Spleen (tissue), 11 donors: Measurements from ENCODE around the gene SRSF8. TPM values are rescaled to one million over a fixed set of nuclear protein-coding genes. Genes with fewer than 3 reads are reported as not detected.
A peak's percentile ranks its signal among the peaks of the same experiment; 100 is the strongest.

Experiments used
- DNase-seq: peaks from one replicate; pipeline ENCODE4 v3.0.0-alpha.2; 2020
- H3K27ac ChIP-seq, 8 donors: fragments of 200-600 bp; sonication (generic) in 7 of 8; 1 replicate in 4 of 8; 2 replicates in 4 of 8; pipeline versions ENCODE4 v1.5.0 to v1.8.0; 2016 to 2021; ENCODE audit warnings: inconsistent platforms in 4 of 8, mild to moderate bottlenecking in 4 of 8, moderate library complexity in 1 of 8
- H3K27me3 ChIP-seq, 7 donors: fragments of 200-600 bp; sonication (generic) in 6 of 7; replicated peaks in 1 of 7; 1 replicate in 4 of 7; 2 replicates in 3 of 7; pipeline versions ENCODE4 v1.5.0 to v1.8.0; 2016 to 2021; ENCODE audit warnings: inconsistent platforms in 3 of 7, mild to moderate bottlenecking in 1 of 7
- H3K36me3 ChIP-seq, 6 donors: fragments of 200-600 bp; sonication (generic) in 5 of 6; 1 replicate in 4 of 6; 2 replicates in 2 of 6; pipeline versions ENCODE4 v1.5.0 to v1.8.0; 2016 to 2021; ENCODE audit warnings: inconsistent platforms in 2 of 6
- H3K4me1 ChIP-seq, 6 donors: fragments of 200-600 bp; sonication (generic) in 5 of 6; 1 replicate in 3 of 6; 2 replicates in 3 of 6; pipeline versions ENCODE4 v1.5.0 to v1.8.0; 2016 to 2021; ENCODE audit warnings: inconsistent platforms in 3 of 6
- H3K4me3 ChIP-seq, 8 donors: fragments of 200-600 bp; sonication (generic) in 7 of 8; 1 replicate in 4 of 8; 2 replicates in 4 of 8; pipeline versions ENCODE4 v1.5.0 to v1.8.0; 2016 to 2021; ENCODE audit warnings: inconsistent platforms in 4 of 8, mild to moderate bottlenecking in 4 of 8, moderate library complexity in 2 of 8
- H3K9me3 ChIP-seq, 8 donors: fragments of 200-600 bp; sonication (generic) in 7 of 8; 1 replicate in 4 of 8; 2 replicates in 4 of 8; pipeline versions ENCODE4 v1.5.0 to v1.8.0; 2016 to 2021; ENCODE audit warnings: inconsistent platforms in 4 of 8
- POLR2A ChIP-seq, 3 donors: fragments of 450-650 bp; IDR thresholded peaks; one replicate each; pipeline ENCODE4 v1.5.1; 2017; ENCODE audit warnings: antibody characterized with exemption in 3 of 3, mild to moderate bottlenecking in 1 of 3
- POLR2AphosphoS5 ChIP-seq, 3 donors: sonication (generic); formaldehyde crosslinking; IDR thresholded peaks; one replicate each; pipeline ENCODE4 v1.5.1; 2017; ENCODE audit warnings: antibody characterized with exemption in 3 of 3
- WGBS, 5 donors: extraction: QIAGEN DNeasy Blood & Tissue Kit in 3 of 5; methylation state at CpG; one replicate each; pipeline versions ENCODE4 v1.1.5 to v1.1.7; 2013 to 2018; 5-methylcytosine and 5-hydroxymethylcytosine counted together
- intact Hi-C: fragments of 100-400 bp; cut with DNase I; formaldehyde crosslinking; loops from one replicate; pipeline ENCODE4 v1.15.0; 2023; ENCODE audit warnings: low total_unique reads
- polyA plus RNA-seq, 3 donors: library from polyadenylated mRNA; stranded (reverse); fragments of 200-250 nt; gene quantifications; one replicate each; pipeline ENCODE4 v1.2.1, GENCODE V29; 2013
- total RNA-seq, 7 donors: library from RNA; depleted of rRNA in 3 of 7; stranded (reverse); fragments of >200 nt in 3 of 7; fragmentation: NEBNext Ultra II Directional in 4 of 7; extraction: Animal tissue kit (Norgen Biotek cat#: 25700) in 4 of 7; gene quantifications; one replicate each; pipeline versions ENCODE4 v1.1.0 to v1.2.1, GENCODE V29; 2016 to 2021
- TF ChIP-seq, protein P1 (sequence below), 11 experiments: fragments of 200-600 bp in 7 of 11; fragments of 450-650 bp in 4 of 11; sonication (generic) in 4 of 11; IDR thresholded peaks in 8 of 11; conservative IDR thresholded peaks in 3 of 11; 1 replicate in 7 of 11; 2 replicates in 4 of 11; pipeline versions ENCODE4 v1.4.0 to v1.8.0; 2016 to 2021; ENCODE audit warnings: antibody characterized with exemption in 11 of 11, inconsistent platforms in 4 of 11, mild to moderate bottlenecking in 1 of 11
- donor health status: healthy with polysubstance abuse.
- donor health status: DM: no; HTN: no; CAD: no; lungs with moderate emphysema.
- donor health status: DM: no; HTN: no; CAD: no.
- donor health status: Bipolar disorder and iron deficiency.
- donor health status: healthy.
- donor health status: DM: no; HTN: no; CAD: no.
- donor health status: DM: yes; HTN: yes; CAD: no.

The SRSF8 gene
- total and polyA plus RNA-seq, 10 donors: 38.1 to 63.9 (median 59.3) TPM

DNA sequence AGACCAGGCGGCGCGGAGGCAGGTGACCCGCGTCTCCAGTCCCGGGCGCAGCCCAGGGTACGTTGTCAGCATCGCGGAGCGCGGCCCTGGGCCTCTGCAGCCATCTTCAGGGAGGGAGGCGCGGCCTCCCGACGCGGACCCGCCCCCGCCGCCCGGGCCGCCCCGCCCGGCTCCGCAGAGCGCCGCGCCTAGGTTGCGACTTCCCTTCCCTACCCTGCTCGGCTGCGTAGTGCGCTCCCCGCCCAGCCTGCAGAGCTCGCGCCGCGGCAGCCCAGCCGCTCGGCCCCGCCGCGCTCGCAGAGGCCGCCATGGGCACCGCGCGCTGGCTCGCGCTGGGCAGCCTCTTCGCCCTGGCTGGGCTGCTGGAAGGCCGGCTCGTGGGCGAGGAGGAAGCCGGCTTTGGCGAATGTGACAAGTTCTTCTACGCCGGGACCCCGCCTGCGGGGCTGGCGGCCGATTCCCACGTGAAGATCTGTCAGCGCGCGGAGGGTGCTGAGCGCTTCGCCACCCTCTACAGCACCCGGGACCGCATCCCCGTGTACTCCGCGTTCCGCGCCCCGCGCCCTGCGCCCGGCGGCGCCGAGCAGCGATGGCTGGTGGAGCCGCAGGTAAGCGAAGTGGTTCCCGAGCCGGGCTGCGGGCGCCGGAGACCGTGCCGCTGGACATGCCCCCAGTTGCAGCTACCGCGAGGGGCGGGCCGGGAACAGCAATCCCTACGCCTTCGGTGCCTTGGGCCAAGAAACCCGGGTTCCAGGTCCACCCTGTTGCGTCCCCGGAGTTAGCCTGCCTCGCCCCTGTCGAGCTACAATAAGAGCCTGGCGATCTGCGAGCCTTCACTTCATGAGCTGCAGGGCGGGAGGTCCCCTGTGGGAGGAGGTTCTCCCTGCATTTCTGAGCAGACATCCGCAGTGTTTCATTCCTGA lies 23.2 kb downstream of the SRSF8 start, which contains the start of gene ENDOD1:
ENDOD1 (plus strand) TSS at position 227 of the 923 bp plus-strand sequence; CDS start at position 309, 82 bp downstream.
- Histone ChIP-seq H3K27ac (peak within 1 kb of the TSS; percentile 91 to 97 (median 94)), H3K36me3 (no peaks in the 10 kb centered on the region), H3K4me3 (peak within 1 kb of the TSS; percentile 69 to 92 (median 83)), H3K27me3 (no peaks in the 10 kb centered on the region), H3K4me1 (peaks cover 17 to 60% (median 55%) of the 10 kb centered on the region in 6 donors), H3K9me3 (no peaks in the 10 kb centered on the region)
- DNase-seq: peak; percentile 98
- peak; percentile 89 to 95 (median 89) for TF ChIP-seq POLR2AphosphoS5 (IDR thresholded peaks at IDR 0.05)
- peak in 2 of 3 donors; percentile 86 to 90 for TF ChIP-seq POLR2A (IDR thresholded peaks at IDR 0.05)
- TF ChIP-seq, protein P1, sequence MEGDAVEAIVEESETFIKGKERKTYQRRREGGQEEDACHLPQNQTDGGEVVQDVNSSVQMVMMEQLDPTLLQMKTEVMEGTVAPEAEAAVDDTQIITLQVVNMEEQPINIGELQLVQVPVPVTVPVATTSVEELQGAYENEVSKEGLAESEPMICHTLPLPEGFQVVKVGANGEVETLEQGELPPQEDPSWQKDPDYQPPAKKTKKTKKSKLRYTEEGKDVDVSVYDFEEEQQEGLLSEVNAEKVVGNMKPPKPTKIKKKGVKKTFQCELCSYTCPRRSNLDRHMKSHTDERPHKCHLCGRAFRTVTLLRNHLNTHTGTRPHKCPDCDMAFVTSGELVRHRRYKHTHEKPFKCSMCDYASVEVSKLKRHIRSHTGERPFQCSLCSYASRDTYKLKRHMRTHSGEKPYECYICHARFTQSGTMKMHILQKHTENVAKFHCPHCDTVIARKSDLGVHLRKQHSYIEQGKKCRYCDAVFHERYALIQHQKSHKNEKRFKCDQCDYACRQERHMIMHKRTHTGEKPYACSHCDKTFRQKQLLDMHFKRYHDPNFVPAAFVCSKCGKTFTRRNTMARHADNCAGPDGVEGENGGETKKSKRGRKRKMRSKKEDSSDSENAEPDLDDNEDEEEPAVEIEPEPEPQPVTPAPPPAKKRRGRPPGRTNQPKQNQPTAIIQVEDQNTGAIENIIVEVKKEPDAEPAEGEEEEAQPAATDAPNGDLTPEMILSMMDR (IDR thresholded peaks at IDR 0.05 in 8 of 11, conservative IDR thresholded peaks at IDR 0.05 in 3 of 11): peak in 2 of 11 experiments; percentile 4 to 17
- intact Hi-C loops: loop anchor here (10.0 kb wide), 2 partner anchors 135 to 615 kb away; no protein-coding TSS in a partner anchor
- WGBS, 5 donors: 0 to 1% (median 0%) methylated on average over 35 to 106 of the region's 106 CpGs

DNA sequence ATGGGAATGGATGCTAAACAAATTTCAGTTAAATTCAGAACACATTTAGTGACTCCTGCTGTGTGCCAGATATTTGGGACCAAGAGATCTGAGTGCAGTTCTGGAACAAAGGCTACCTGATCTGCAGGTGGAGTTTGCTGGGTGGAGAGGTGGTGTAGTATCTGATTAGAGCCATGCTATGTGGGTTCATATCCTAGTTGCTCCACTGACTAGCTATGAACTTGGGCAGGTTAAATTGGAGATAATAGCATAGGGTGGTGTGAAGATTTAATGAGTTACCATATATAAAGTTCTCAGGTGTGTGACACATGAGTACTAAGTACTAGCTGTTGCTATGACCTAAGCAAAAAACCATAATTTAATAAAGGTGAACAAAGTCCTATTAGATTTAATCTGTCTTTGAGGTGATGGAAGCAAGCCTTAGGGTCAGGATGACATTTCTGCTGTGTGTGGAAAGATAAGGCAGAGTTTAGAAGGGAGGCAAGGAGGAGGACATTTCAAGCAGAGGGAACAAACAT lies 25.0 kb downstream of the SRSF8 start:
- intact Hi-C loops: loop anchor here (10.0 kb wide), 1 partner anchor 133 kb away; no protein-coding TSS in a partner anchor
- DNase-seq: no peak
- Histone ChIP-seq H3K27ac (peak overlapping the region in 4 of 8 donors; percentile 93 to 97 (median 94)), H3K4me1 (peaks cover 21 to 78% (median 72%) of the 10 kb centered on the region in 6 donors), H3K4me3 (peak overlapping the region in 6 of 8 donors; percentile 69 to 86 (median 82)), H3K36me3 (no peaks in the 10 kb centered on the region), H3K27me3 (no peaks in the 10 kb centered on the region), H3K9me3 (no peaks in the 10 kb centered on the region)
- TF ChIP-seq POLR2A (IDR thresholded peaks at IDR 0.05): no peak
- TF ChIP-seq, protein P1 (IDR thresholded peaks at IDR 0.05 in 8 of 11, conservative IDR thresholded peaks at IDR 0.05 in 3 of 11): no peak
- no peak for TF ChIP-seq POLR2AphosphoS5 (IDR thresholded peaks at IDR 0.05)

DNA sequence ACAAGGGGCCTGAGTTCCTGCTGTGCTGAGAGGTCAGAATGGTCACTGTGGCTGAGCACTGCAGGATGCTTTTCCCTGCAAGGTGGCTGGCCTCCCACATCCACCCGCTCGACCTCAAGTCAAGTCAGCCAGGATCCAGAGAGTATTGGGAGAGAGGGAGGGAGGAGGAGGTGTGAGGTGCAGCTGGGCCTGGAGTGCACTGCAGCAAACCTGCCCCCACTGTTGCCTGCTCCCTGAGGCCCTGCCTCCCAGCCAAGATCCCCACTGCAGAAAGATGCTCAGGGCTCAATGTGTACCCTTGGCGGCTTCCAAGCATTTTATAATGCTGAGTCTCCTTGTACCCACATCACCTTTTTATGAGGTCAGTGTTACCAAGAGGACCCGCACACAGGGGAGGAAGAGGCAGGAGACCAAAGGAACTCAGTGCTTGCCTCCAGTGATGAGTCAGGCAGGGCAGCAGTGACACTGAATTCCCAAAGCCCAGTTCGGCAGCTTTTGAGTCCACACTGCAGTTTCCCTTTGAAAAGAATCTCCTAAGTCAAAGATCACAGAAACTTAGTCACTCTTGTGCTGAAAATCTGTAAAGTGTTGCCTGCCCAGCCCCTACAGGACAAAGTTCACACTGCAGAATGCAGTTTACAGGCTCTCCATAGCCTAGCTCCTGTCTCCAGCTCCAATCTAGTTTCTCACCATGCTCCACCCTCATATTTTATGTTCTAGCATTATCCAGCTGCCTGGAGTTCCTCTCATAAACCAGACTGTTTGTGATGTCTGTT lies 26.0 kb downstream of the SRSF8 start:
- Histone ChIP-seq H3K27ac (peak overlapping the region in 5 of 8 donors; percentile 12 to 93 (median 48)), H3K27me3 (no peaks in the 10 kb centered on the region), H3K4me3 (peak overlapping the region in 2 of 8 donors; percentile 2 to 81), H3K9me3 (no peaks in the 10 kb centered on the region), H3K36me3 (no peaks in the 10 kb centered on the region), H3K4me1 (peaks cover 24 to 88% (median 81%) of the 10 kb centered on the region in 6 donors)
- intact Hi-C loops: loop anchor here (10.0 kb wide), 1 partner anchor 132 kb away; no protein-coding TSS in a partner anchor
- TF ChIP-seq, protein P1 (IDR thresholded peaks at IDR 0.05 in 8 of 11, conservative IDR thresholded peaks at IDR 0.05 in 3 of 11): peak in 10 of 11 experiments; percentile 20 to 71 (median 43)
- TF ChIP-seq POLR2A (IDR thresholded peaks at IDR 0.05) (no peak), POLR2AphosphoS5 (IDR thresholded peaks at IDR 0.05) (no peak)
- 44 to 57% (median 52%) methylated on average over 5 of the region's 5 CpGs for WGBS, 5 donors
- DNase-seq: no peak
